Tibial nerve (tissue), 4 donors: ENCODE results near the gene SH2D3A.

Source experiments
- EP300 ChIP-seq, 2 donors: sonication (generic); formaldehyde crosslinking; IDR thresholded peaks; one replicate each; pipeline ENCODE4 v1.6.1; 2017; ENCODE audit warnings: antibody characterized with exemption in 2 of 2, mild to moderate bottlenecking in 1 of 2
- POLR2A ChIP-seq, 2 donors: fragments of 450-650 bp; IDR thresholded peaks; one replicate each; pipeline ENCODE4 v1.6.1; 2017; ENCODE audit warnings: antibody characterized with exemption in 2 of 2, mild to moderate bottlenecking in 2 of 2, moderate library complexity in 2 of 2
- TF ChIP-seq, protein P1 (sequence below), 5 experiments: fragments of 200-600 bp in 3 of 5; fragments of 450-650 bp in 2 of 5; sonication (generic) in 3 of 5; IDR thresholded peaks; one replicate each; pipeline ENCODE4 v1.5.1; 2016 to 2019; ENCODE audit warnings: antibody characterized with exemption in 5 of 5, mild to moderate bottlenecking in 3 of 5, moderate library complexity in 2 of 5

DNA sequence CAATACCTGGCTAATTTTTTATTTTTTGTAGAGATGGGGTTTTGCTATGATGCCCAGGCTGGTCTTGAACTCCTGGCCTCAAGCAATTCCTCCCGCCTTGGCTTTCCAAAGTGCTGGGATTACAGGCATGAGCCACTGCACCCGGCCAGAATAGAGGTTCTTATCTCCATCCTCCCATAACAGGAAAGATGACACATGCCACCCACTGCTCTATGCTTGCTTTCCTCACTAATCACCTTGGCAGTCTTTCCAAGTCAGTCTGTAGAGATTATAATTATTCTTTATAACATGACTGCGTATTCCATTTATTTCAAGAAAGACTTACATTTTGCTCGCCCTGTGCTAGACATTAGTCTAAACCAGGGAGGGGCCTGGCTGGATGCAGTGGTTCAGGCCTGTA lies 12.0 kb upstream of the SH2D3A start:
- TF ChIP-seq, protein P1, sequence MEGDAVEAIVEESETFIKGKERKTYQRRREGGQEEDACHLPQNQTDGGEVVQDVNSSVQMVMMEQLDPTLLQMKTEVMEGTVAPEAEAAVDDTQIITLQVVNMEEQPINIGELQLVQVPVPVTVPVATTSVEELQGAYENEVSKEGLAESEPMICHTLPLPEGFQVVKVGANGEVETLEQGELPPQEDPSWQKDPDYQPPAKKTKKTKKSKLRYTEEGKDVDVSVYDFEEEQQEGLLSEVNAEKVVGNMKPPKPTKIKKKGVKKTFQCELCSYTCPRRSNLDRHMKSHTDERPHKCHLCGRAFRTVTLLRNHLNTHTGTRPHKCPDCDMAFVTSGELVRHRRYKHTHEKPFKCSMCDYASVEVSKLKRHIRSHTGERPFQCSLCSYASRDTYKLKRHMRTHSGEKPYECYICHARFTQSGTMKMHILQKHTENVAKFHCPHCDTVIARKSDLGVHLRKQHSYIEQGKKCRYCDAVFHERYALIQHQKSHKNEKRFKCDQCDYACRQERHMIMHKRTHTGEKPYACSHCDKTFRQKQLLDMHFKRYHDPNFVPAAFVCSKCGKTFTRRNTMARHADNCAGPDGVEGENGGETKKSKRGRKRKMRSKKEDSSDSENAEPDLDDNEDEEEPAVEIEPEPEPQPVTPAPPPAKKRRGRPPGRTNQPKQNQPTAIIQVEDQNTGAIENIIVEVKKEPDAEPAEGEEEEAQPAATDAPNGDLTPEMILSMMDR (IDR thresholded peaks at IDR 0.05): no peak
- TF ChIP-seq EP300 (IDR thresholded peaks at IDR 0.05) (no peak), POLR2A (IDR thresholded peaks at IDR 0.05) (no peak)
